GM18519 (cell line): ENCODE results near the gene NR4A2.

ENCODE experiments used
- ATAC-seq: cut with Tn5 transposase; IDR thresholded peaks from one replicate; pipeline ENCODE4 v1.9.1; 2021; ENCODE audit warnings: mild to moderate bottlenecking, moderate library complexity; ENCODE audit not compliant: unreplicated experiment, low FRiP score

The NR4A2 gene

GRCh38 chr2:156340804-156341451 is 8.4 kb upstream of the NR4A2 start:
- no peak for ATAC-seq

GRCh38 chr2:156340377-156340776 is 7.9 kb upstream of the NR4A2 start:
- ATAC-seq, result no peak

DNA sequence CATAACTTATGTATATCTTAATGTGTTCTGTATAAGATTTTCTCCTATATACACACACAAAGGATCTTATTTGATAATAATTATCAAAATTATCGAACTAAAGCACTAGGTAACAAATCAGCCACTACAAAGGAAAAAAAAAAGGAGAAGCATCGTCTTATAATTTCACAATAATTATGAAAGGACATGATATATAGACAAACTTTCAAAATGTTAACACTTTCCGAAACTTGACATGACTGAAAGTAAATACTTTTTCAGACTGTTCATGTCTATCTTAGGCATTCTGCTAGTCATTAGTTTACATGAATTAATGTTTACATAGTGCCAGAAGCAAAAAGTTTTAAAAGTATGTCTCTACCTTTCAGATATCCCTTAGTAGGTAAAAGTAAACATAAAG is 7.3 kb upstream of the NR4A2 start:
- ATAC-seq, result no peak

GRCh38 chr2:156339110-156339847 is 6.8 kb upstream of the NR4A2 start:
- ATAC-seq, result no peak

DNA sequence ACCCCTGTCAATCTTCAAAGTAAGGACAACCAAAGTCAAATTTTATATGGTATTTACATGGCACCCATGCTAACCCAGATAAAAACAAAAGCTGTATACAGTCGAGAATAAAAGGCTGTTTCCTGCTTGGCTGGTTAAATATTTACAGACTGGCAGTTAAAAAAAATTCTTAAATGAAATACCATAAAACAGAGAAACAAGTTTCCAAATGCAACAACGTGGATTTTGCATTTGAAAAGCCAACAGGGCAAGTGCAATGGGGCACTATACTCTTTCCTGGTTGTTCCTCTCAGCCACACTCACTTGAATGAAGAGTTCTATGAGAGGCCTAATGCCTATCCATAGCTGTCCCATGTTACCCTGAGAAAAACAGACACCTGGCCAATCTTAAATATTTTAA is 6.1 kb upstream of the NR4A2 start:
- no peak for ATAC-seq

DNA sequence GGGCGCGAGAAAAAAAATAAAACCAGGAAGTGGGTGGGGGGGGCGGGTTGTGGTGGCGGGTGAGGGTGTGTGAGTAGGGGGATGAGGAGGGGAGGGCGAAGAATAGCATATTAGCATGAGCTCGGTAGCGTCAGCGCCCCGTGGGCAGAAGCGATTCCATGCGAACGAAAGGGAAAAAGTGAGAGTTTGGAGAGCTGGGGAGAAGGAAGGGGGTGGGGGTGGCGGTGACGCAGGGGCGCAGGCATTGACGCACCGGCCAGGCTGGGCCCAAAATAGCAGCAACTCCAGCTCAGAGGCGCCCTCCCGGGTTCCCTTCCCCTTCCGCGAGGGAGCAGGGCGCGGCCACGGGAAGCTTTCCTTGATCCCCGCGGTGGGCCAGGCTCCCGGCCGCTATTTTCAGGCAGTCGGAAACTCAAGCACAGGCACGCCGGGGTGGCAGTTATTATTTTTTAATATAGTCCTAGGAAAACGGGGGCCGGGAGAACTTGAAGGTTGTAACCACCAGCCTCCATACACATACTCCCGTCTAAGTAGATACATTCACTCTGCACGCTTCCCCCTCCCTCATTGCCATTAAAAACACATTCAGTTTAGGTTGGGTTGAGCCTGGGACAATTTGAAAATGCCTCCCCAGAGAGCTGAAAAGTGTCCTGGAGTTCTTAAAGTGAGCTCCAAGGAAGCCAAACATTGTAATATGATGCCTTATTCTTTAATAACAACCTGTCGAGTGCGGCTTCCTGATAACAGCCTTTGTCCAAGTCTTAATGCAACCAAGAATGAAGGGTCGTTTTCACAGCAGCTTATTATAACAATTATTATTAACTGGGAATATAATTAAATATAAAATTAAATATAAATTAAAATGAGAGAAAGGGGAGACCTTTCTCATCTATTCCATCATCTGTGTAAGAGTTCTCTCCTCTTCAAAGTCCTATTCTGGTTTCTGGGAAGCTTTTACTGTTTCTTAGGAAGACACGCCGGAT is 2.3 kb upstream of the NR4A2 start:
- ATAC-seq, result peak; percentile 2

GRCh38 chr2:156333951-156334495 is 1.5 kb upstream of the NR4A2 start:
- peak; percentile 28 for ATAC-seq

DNA sequence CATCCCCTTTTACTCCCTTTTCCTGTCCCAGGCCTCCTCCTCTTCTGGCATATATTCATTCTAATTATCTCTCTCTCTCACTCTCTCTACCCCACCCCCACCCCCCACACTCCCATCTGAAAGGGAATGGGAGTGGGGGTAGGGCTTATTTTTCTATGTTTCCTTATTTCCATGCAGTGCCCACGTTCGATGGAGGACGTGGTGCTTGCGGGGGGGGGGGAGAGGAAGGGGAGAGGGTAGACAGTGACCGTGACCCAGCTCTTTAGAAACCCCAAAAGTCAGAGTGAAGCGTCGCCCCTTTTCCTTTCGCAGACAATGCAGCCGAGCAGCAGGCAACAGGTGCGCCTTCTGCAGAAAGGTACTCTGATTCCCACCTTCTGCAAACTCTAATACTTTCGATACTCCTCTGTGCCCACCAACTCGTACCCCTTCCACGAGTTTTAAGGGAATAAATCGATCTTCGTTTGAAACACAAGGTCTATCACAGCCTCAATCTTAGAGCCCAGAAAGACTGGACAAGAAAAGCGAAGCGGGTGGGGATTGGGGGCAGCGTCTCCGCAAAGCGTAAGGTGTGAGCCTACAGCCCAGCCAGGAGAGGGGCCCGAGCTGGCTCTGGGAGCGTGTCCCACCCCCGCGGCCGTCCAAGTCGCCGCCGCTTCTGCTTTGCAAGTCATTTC is 891 bp upstream of the NR4A2 start:
- ATAC-seq, result no peak

DNA sequence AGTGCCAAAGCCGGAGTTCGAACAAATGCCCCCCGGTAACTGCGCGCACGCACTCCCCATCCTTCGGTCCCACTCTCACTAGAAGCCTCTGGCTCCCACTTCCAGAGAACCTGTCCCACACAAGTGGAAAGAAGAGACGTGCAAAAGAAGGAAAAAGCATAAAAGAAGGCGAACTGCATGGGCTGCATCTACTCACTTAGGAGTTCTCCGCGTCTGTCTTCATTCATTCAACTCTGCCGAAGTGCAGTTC is 312 bp downstream of the NR4A2 start:
- peak; percentile 1 for ATAC-seq

DNA sequence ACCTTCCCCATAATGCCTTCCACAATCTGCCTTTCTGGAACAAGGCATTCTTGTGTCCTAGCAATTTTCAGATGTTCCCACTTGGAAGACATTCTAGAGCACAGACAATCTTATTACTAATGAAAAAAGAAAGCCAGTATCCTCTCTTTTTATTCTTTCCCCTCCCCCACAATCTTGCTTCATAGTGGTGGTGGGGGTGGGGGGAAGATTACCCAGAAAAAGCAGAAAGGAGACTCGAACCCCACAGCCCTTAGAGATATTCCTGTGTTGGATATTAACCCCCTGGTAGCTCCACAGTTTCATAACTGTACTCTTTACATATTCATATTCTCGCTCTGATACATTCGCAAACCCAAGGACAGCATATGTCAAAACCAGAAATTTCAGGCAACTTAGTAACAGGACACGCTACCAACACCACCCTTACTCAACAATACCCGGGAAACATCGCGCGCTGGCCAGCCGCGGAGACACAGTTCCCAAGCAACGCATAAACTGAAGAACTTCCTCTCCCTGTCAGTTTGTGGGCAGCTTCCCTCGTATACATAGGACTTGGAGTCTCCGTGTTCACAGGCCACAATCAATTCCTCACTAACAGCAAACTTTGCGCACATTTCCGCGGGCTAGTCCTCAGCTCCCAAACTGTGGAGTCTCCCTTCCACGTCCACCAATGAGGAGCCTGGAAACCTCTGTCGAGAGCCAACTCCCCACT is 793 bp downstream of the NR4A2 start:
- ATAC-seq, result no peak

DNA sequence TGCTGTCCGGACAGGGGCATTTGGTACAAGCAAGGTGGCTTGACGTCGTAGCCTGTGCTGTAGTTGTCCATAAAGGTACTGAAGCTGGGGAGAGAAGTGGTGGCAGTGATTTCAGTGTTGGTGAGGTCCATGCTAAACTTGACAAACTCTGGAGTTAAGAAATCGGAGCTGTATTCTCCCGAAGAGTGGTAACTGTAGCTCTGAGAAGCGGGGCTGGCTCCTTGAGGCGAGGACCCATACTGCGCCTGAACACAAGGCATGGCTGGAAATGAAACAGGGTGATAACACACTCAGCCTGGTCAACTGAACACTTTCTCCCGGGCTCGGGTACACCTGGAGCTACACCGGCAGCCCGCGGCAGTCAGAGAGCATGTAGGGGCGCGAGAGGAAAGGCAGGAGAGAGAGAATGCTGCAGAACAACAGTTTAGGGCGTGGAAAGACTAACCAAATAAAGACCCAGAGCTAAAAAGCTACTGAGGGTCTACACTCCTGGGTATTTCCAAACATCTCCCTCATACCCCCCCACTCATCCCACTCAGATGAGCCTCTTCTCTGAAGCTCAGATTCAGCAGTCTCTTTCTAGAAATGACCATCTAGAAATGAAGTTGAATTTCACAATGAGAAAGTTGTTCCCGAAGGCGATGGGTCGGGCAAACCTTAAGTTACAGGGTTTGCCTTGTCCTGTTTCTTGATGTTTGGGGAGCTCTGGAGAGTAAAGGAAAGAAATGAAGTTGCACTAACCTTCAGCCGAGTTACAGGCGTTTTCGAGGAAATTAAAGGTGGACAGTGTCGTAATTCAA is 2.4 kb downstream of the NR4A2 start:
- ATAC-seq, result no peak

GRCh38 chr2:156329031-156329926 is 3.2 kb downstream of the NR4A2 start:
- ATAC-seq, result no peak

DNA sequence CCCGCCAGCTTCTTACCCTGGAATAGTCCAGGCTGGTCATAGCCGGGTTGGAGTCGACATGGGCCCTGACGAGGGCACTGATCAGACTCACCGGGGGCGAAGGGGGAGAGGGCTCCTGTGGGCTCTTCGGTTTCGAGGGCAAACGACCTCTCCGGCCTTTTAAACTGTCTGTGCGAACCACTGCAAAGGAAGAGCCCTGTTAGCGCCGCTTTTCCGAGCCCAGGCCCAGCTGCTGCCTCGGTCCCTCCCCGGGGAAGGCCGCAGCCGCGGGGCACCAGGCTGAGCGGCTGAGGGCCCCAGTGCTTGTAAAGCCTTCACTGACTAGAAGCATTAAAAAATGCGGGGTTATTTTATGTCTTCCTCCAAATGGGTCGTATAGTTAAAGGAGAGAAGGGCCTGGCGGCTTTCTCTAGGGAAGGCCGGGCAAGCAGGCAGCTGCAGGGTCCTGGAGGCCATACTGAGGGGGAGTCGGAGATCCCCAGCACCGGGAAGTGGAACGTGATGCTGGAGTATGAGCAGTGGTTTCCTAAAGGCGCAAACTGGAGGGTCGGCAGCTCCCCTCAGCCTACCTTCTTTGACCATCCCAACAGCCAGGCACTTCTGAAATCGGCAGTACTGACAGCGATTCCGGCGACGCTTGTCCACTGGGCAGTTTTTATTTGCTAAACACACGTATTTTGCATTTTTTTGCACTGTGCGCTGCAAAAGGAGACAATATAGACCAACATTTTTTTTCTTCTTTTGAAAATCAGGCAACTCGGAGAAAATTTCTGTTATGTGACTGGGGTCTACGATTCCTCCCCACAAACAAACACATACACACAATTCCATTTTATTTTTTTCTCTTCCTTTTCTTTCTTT is 4.5 kb downstream of the NR4A2 start:
- ATAC-seq, result no peak

DNA sequence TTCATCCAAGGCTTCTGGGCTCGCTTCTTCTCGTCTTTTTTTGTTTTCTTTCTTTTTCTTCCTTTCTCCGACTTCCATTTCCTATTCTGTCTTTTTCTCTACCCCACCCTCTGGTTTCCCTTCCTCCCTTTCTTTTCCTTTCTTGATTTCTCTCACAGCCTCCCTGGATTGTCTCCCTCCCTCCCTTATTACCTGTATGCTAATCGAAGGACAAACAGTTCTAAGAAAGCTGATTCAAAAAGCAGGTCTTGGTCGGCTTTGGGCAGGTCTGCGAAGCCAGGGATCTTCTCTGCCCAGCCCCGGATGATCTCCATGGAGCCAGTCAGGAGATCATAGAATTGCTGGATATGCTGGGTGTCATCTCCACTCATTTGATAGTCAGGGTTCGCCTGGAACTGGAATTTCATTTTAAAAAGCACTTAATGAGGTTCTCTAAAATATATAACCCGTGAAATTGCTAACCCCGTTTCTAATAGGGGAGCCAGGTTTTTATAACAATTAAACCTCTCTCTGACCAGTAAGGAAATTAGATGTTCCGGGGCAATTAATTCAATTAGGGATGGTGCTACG is 5.9 kb downstream of the NR4A2 start:
- no peak for ATAC-seq

- ATAC-seq, result no peak
These were observed 6.6 kb downstream of the NR4A2 start for GRCh38 chr2:156325688-156326525.

DNA sequence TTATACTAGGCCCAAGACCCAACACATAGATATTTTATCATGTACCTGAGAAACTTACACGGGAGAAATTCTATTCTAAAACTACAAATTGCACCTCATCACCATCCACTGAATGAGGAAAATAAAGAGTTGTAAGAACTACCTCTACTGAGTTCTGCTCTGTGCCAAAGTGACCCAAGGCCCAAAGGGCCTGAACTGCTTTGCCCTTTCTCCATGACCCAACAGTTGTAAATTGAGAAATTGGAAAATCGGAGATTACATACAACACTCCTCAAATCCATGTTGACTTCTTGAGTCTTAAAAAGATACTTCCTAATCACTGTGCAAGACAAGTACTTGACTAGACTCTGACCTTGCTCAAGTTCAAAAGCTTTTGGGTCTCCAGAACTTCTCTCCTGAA is 8.8 kb downstream of the NR4A2 start:
- no peak for ATAC-seq
